Naive thymus-derived CD8-positive, alpha-beta T cell (primary cell): ENCODE results near the gene RPTOR. TPM values are rescaled to one million over a fixed set of nuclear protein-coding genes. Genes with fewer than 3 reads are reported as not detected.

Experiments
- ATAC-seq, 2 donors: fragments of 150-1000 bp; cut with Tn5 transposase in 1 of 2; sonication (Bioruptor Pico), chemical (Tn5 transposase) in 1 of 2; 1 replicate in 1 of 2; 2 replicates in 1 of 2; pipeline ENCODE4 v1.10.0; 2021; ENCODE audit warnings: mild to moderate bottlenecking in 2 of 2, moderate library complexity in 2 of 2
- POLR2A ChIA-PET: fragments of 350-600 bp; sonication (Branson Sonifier 250); formaldehyde crosslinking; loops from one replicate; lab custom pipeline; 2021; ENCODE audit warnings: antibody characterized with exemption; lab: Charles Lee
- DNase-seq, 10 donors: peaks; one replicate each; pipeline versions ENCODE4 v3.0.0 to v3.0.0-alpha.2; 2020 to 2022
- H3K27ac Mint-ChIP-seq, 10 donors: one replicate each; pipeline ENCODE4 v1.8.0; 2020 to 2022; ENCODE audit warnings: mild to moderate bottlenecking in 10 of 10, mixed read lengths in 10 of 10, moderate library complexity in 4 of 10, inconsistent platforms in 1 of 10
- H3K27me3 Mint-ChIP-seq, 5 donors: one replicate each; pipeline ENCODE4 v1.8.0; 2021 to 2022; ENCODE audit warnings: mixed read lengths in 5 of 5
- H3K36me3 Mint-ChIP-seq, 3 donors: one replicate each; pipeline ENCODE4 v1.8.0; 2020 to 2022; ENCODE audit warnings: mixed read lengths in 3 of 3, mild to moderate bottlenecking in 2 of 3, inconsistent platforms in 1 of 3
- H3K4me1 Mint-ChIP-seq, 4 donors: one replicate each; pipeline ENCODE4 v1.8.0; 2021 to 2022; ENCODE audit warnings: mixed read lengths in 4 of 4
- H3K4me3 Mint-ChIP-seq, 10 donors: one replicate each; pipeline ENCODE4 v1.8.0; 2020 to 2022; ENCODE audit warnings: mild to moderate bottlenecking in 10 of 10, mixed read lengths in 10 of 10, moderate library complexity in 6 of 10, inconsistent platforms in 1 of 10
- H3K9me3 Mint-ChIP-seq, 9 donors: one replicate each; pipeline ENCODE4 v1.8.0; 2020 to 2022; ENCODE audit warnings: mixed read lengths in 9 of 9, mild to moderate bottlenecking in 3 of 9, inconsistent platforms in 1 of 9, moderate library complexity in 1 of 9
- polyA plus RNA-seq, 3 donors: library from polyadenylated mRNA; unstranded; fragments of 300-500 nt; fragmentation: Illumina TruSeq; gene quantifications; one replicate each; pipeline ENCODE4 v1.2.3, GENCODE V29; 2021
- total RNA-seq, 8 experiments: library from RNA in 2 of 8; stranded (reverse) in 2 of 8; gene quantifications; one replicate each; pipeline ENCODE4 v1.2.3 and lab custom pipeline; 2021 to 2026

The RPTOR gene
- total and polyA plus RNA-seq, 5 experiments from 2014 or later = 5.3 to 53.9 (median 10.2) TPM

DNA sequence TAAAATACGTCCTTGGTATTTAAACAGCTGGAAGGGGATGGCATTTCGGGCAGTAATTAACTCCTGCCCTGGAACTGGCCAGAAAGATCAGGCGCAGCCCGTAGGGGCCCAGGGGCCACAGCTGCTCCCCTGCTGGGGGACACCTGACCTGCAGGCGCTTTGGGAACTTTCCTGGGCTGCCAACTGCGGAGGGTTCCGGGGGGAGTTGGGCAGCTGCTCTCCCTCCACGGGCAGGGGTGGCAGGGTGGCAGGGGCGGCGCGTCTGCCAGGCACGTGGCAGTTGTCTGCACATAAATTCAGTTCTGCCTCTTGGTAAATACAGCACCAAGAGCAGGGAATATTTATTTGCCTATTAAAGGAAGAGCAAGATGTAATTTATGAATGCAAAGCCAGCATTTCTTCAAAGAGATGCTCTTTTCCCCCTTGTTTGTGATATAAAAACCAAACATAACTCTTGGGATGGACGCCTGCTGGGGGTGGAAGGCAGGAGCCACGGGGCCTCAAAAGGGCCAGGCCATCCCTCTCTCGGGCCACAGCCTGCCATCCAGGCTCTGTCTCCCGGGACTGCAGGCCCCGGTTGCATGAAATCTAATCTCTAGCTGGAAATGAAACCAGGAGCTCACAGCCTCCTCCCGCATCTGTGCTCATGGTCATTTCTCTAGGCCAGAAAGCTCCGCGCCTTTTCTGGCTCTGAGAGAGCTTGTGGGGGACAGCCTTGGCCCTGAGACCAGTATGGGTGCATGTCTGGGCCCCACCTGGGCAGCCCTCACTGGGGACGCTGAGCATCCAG is 417.1 kb downstream of the RPTOR start:
- POLR2A ChIA-PET = interaction anchor here (0.5 to 1.1 kb wide), 2 partner anchors 43 to 56 kb away, joined by 3 read pairs; no protein-coding TSS in a partner anchor
- H3K4me1 Mint-ChIP-seq = peaks cover 0 to 1% (median 0%) of the 10 kb centered on the region in 4 donors
- H3K27me3 Mint-ChIP-seq = no peaks in the 10 kb centered on the region
- H3K4me3 Mint-ChIP-seq = no peak overlapping the region
- no peak for DNase-seq
- H3K9me3 Mint-ChIP-seq = no peaks in the 10 kb centered on the region
- H3K27ac Mint-ChIP-seq = no peak overlapping the region
- ATAC-seq = no peak
- peaks cover 0 to 27% (median 2%) of the 10 kb centered on the region in 3 donors for H3K36me3 Mint-ChIP-seq

DNA sequence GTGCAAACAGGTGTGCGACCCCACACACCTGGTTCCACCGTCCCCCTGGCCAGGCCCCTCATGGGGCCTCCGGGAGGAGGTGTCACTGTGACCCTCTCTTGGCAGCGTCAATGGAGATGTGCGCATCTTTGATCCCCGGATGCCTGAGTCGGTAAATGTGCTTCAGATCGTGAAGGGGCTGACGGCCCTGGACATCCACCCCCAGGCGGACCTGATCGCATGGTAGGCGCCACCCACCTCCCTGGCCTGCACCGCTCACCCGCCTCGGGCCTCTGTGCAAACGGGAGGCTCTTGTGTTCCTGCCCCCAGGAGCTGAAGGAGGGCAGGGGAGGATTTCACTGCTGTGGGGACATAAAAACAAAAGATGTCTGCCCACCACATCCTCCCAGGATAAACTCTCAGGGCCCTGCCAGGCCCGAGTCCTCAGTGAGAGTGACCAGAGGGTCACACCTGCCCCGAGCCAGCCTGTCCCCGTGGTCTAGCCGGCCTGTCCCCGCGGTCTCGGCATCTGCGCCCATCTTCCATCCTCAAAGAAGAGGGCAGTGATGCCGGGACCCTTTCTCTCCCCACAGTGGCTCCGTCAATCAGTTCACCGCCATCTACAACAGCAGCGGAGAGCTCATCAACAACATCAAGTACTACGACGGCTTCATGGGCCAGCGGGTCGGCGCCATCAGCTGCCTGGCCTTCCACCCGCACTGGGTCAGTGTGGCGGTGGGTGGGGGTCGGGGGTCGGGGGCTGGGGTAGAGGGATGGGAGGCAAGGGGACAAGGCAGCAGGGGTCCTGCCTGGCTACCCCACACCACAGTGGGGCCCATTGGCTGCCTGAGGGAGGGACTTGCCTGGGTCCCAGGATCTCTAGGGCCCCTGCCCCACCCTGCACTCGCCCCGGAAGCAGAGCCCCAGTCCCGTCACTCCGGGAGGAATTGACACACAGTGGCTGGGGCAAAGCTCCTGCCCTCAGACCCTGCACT is 418.0 kb downstream of the RPTOR start:
- Mint-ChIP-seq H3K27me3 (no peaks in the 10 kb centered on the region), H3K27ac (peak overlapping the region in 1 of 10 donors; percentile 20), H3K36me3 (peaks cover 0 to 28% (median 2%) of the 10 kb centered on the region in 3 donors), H3K4me1 (peaks cover 0 to 3% (median 0%) of the 10 kb centered on the region in 4 donors), H3K4me3 (no peak overlapping the region), H3K9me3 (no peaks in the 10 kb centered on the region)
- POLR2A ChIA-PET = interaction anchor here (0.9 kb wide), 1 partner anchor 24 kb away, joined by 3 read pairs; no protein-coding TSS in a partner anchor
- no peak for DNase-seq
- ATAC-seq = no peak

DNA sequence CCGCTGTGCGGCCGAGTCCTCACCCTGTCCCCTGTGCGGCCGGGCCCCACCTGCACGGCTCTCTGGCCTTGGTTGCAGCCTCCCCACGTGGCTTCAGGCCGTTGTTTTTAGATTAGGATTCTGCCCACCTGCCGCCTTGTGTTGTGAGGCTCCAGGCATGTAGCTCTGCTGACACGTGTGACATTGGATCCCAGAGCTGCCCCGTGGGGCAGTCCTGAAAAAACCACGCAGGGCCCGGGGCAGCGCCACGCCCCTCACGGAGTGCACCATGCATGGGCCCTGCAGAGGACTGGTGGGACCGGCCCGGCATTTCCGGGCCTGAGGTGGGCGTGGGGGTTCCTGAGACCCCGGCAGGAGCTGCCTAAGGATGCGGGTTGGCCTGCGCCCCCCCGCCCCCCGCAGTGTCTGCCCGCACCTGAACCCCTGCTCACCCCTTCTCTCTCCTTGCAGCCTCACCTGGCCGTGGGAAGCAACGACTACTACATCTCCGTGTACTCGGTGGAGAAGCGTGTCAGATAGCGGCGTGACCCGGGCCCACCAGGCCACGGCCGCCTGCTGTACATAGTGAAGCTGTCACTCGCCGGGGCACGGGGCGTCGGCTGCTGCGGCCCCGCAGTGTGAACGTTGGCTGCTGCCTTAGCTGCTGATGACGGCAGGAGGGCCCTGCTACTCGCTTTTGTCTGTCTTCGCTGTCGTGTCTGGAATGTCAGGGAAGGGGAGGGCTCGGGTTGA is 419.3 kb downstream of the RPTOR start:
- H3K4me3 Mint-ChIP-seq = no peak overlapping the region
- peak overlapping the region in 1 of 10 donors; percentile 73 for H3K27ac Mint-ChIP-seq
- DNase-seq (no peak), ATAC-seq (no peak)
- POLR2A ChIA-PET = interaction anchor here (0.9 kb wide), 1 partner anchor 26 kb away, joined by 3 read pairs; no protein-coding TSS in a partner anchor
- H3K36me3 Mint-ChIP-seq = peaks cover 0 to 25% (median 2%) of the 10 kb centered on the region in 3 donors
- no peaks in the 10 kb centered on the region for H3K27me3 Mint-ChIP-seq
- peaks cover 0 to 4% (median 3%) of the 10 kb centered on the region in 4 donors for H3K4me1 Mint-ChIP-seq
- H3K9me3 Mint-ChIP-seq = no peaks in the 10 kb centered on the region

DNA sequence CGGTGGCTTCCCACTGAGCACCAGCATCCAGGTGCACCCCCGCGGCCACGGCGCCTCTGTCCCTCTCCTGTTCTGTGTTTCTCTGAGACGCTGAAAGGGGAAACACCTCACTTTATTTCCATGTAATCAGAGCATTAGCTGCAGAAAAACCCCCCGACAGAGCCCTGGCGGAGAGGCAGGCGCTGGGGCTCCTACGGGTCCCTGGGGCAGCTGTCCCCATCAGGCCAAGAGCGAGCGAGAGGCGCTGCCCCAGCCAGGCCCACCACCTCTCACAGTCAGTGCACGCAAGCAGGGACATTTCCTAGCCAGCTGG is 419.9 kb downstream of the RPTOR start:
- Mint-ChIP-seq H3K27ac (peak overlapping the region in 1 of 10 donors; percentile 73), H3K4me3 (no peak overlapping the region), H3K27me3 (no peaks in the 10 kb centered on the region), H3K9me3 (no peaks in the 10 kb centered on the region), H3K4me1 (peaks cover 0 to 7% (median 4%) of the 10 kb centered on the region in 4 donors), H3K36me3 (peaks cover 0 to 25% (median 2%) of the 10 kb centered on the region in 3 donors)
- POLR2A ChIA-PET = no interaction called here
- no peak for DNase-seq
- ATAC-seq = no peak

DNA sequence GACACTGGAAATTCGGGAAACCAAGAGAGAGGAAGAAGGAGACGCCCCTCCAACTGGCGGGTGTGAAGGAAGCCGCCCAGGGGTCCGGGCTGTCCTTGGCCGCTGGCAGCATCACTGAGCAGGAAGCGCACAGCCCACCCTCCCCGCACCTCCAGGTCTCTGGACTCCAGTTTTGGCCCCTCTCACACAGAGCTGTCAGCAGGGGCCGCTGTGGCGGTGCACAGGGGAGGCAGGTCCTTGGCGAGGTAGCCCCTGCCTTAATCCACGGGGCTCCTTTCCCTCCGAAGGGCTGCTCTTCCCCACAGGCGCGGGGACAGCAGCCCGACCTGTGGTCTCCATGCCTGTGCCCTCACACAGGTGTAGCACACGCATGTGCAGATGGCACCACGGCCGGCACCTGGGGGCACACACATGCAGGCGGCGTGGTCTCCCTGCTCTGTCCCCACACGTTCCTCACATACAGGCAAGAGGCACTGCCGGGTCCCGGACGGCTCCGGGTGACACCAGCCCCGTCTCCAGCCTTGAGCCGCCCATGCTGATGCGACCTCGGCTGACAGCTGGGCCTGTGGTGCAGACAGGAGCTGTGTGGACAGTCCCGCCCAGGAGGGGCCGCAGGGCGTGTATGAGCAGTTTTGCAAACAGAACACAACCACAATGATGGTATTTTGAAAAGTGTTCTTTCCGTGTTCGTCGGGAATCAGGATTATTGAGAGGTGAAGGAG is 420.4 kb downstream of the RPTOR start:
- H3K4me1 Mint-ChIP-seq = peaks cover 0 to 11% (median 6%) of the 10 kb centered on the region in 4 donors
- DNase-seq = no peak

DNA sequence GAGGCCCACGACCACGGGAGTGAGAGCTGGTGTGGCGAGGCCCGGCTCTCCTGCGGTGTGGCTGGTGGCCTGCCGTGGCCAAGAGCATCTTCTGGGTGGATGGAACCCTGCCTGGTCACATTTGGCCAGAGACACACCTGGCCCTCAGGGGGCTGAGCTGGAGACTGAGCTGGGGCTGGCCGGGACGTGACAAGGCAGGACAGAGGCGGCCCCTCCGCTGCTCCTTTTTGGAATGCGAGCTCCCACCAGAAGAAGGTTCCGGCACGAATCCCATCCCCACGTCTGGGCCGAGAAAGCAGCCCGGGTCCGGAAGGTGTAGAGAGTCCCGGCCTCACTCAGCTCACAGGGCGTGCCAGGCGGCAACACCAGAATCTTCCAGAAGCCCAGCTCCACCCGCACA is 421.0 kb downstream of the RPTOR start:
- Mint-ChIP-seq H3K4me1 (peaks cover 4 to 16% (median 10%) of the 10 kb centered on the region in 4 donors), H3K36me3 (peaks cover 0 to 22% (median 2%) of the 10 kb centered on the region in 3 donors), H3K27me3 (no peaks in the 10 kb centered on the region), H3K4me3 (no peak overlapping the region), H3K9me3 (no peaks in the 10 kb centered on the region), H3K27ac (peak overlapping the region in 2 of 10 donors; percentile 54 to 92)
- POLR2A ChIA-PET = interaction anchor here (0.6 kb wide), 1 partner anchor 26 kb away, joined by 3 read pairs; the partner anchor contains the start of gene CHMP6
- ATAC-seq (no peak), DNase-seq (no peak)

More for the DNA sequence above, 420.4 kb downstream of the RPTOR start:
- no peak overlapping the region for H3K4me3 Mint-ChIP-seq
- peak overlapping the region in 2 of 10 donors; percentile 73 to 92 for H3K27ac Mint-ChIP-seq
- ATAC-seq = no peak
- POLR2A ChIA-PET = interaction anchor here (0.6 kb wide), 1 partner anchor 26 kb away, joined by 3 read pairs; the partner anchor contains the start of gene CHMP6
- H3K9me3 Mint-ChIP-seq = no peaks in the 10 kb centered on the region
- H3K27me3 Mint-ChIP-seq = no peaks in the 10 kb centered on the region
- H3K36me3 Mint-ChIP-seq = peaks cover 0 to 24% (median 2%) of the 10 kb centered on the region in 3 donors

DNA sequence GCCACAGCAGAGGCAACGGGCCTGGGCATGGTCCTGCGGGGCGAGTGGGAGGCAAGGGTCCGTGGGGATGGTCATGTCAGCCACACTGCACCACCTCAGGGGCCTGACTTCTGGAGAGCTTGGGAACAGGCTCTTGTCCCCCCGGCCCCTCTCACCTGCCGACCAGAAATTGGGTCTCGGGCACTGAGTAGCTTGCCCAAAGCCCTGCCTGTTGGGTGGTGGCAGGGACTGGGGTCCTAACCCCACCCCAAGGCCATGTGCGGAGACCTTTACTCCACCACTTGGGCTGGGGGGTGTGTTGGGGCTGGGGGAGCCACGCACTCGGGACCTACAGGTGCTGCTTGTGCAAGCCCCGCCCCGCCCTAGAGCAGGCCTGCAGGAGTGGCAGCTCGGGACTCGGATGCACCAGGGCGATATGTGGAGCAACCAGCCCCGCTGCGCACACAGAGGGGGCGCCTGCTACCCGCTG is 422.8 kb downstream of the RPTOR start:
- Mint-ChIP-seq H3K36me3 (peaks cover 0 to 19% (median 2%) of the 10 kb centered on the region in 3 donors), H3K4me3 (no peak overlapping the region), H3K9me3 (no peaks in the 10 kb centered on the region), H3K4me1 (peaks cover 7 to 21% (median 12%) of the 10 kb centered on the region in 4 donors), H3K27me3 (no peaks in the 10 kb centered on the region), H3K27ac (no peak overlapping the region)
- no peak for DNase-seq
- POLR2A ChIA-PET = no interaction called here
- ATAC-seq = no peak

DNA sequence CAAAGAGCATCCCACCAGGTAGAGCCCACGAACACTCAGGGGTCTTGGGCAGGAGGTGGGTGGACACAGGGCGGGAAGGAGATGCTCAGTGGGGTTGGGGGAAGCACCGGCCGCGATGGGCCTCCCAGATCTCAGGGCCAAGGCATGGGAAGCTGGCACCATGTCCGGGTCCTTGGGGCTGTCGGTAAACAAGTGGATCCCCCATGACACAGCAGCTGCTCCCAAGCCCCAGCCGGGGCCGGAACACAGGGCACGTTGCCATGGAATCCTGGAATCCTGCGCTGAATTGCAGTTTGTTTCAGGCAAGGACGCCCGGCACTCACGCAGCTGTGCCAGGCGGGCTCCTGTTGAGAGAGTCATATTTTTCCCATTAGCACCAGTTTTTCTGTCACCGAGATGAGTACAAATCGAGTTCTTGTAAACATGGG is 424.0 kb downstream of the RPTOR start:
- DNase-seq (no peak), ATAC-seq (no peak)
- POLR2A ChIA-PET = no interaction called here
- Mint-ChIP-seq H3K27ac (peak overlapping the region in 6 of 10 donors; percentile 29 to 83 (median 68)), H3K9me3 (no peaks in the 10 kb centered on the region), H3K36me3 (peaks cover 0 to 15% (median 2%) of the 10 kb centered on the region in 3 donors), H3K27me3 (no peaks in the 10 kb centered on the region), H3K4me3 (no peak overlapping the region), H3K4me1 (peaks cover 7 to 21% (median 12%) of the 10 kb centered on the region in 4 donors)

DNA sequence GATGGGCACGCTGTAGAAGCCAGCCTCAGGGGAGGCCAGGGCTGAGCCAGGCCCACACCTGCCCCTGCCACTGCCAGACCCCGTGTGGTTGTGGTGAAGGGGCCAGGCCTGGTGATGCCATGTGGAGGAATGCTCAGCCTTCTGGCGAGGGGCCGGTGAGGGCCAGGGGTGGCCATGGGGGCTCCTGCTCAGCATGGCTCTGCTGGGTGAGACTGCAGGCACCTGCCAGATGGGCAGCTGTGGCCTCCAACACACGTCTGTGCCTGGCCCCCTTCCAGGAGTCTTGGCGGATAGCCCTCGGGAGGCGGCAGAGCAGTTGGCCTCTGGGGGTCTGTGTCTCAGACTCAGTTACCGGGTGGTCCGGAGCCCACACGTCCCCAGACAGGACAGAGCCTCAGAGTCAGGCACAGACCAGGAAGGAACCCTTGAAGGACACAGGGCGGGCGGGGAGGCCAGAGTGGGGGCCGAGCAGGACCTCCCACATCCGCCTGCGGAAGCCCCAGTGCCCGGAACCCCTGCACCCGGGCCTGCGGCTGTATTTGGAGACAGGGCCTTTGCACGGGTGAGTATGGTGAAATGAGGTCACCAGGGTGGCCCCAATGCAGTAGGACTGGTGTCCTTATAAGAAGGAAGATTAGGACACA is 424.5 kb downstream of the RPTOR start:
- Mint-ChIP-seq H3K9me3 (no peaks in the 10 kb centered on the region), H3K27ac (peak overlapping the region in 6 of 10 donors; percentile 29 to 83 (median 62)), H3K4me3 (peak overlapping the region in 1 of 10 donors; percentile 34), H3K36me3 (peaks cover 0 to 15% (median 2%) of the 10 kb centered on the region in 3 donors), H3K4me1 (peaks cover 7 to 21% (median 12%) of the 10 kb centered on the region in 4 donors), H3K27me3 (no peaks in the 10 kb centered on the region)
- ATAC-seq (no peak), DNase-seq (no peak)
- POLR2A ChIA-PET = interaction anchor here (1.2 kb wide), 1 partner anchor 81 kb away, joined by 3 read pairs; no protein-coding TSS in a partner anchor

DNA sequence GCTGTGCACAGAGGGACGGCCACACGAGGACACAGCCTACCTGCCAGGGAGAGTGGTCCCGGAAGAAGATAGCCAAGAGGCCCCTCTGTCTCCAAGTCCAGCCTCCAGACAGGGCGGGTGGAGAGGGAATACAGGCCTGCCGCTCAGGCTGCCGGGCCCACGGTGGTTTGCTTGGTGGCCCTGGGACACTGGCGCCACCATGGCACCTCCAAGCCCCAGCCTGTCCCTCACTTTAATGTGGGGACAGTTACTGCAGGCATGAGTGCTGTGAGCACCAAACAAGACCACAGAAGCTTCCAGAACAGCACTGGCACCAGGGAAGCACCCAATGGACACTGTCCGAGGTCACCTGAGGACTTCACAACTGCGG is 425.0 kb downstream of the RPTOR start:
- POLR2A ChIA-PET = interaction anchor here (1.2 kb wide), 1 partner anchor 81 kb away, joined by 3 read pairs; no protein-coding TSS in a partner anchor
- Mint-ChIP-seq H3K27ac (peak overlapping the region in 4 of 10 donors; percentile 22 to 67 (median 57)), H3K9me3 (no peaks in the 10 kb centered on the region), H3K4me3 (peak overlapping the region in 2 of 10 donors; percentile 34 to 51), H3K36me3 (peaks cover 0 to 10% (median 0%) of the 10 kb centered on the region in 3 donors), H3K27me3 (no peaks in the 10 kb centered on the region), H3K4me1 (peaks cover 7 to 21% (median 12%) of the 10 kb centered on the region in 4 donors)
- ATAC-seq (no peak), DNase-seq (no peak)
